SK-N-SH treated with all-trans-retinoic acid at 6 μM for 48 hours (cell line): ENCODE data around the gene KHDRBS2.
"Not testable (repeated sequence)": the region's sequence is repeated elsewhere in the genome, so short reads cannot be mapped to it uniquely, and the experiment has no call there.

Experiments
- CREB5 ChIP-seq: fragments of 250-450 bp; sonication (Bioruptor Pico); IDR thresholded peaks from 2 replicates; pipeline ENCODE4 v1.5.1; 2020; ENCODE audit warnings: low read depth, mild to moderate bottlenecking, moderate library complexity
- ESRRG ChIP-seq: fragments of 250-450 bp; sonication (Bioruptor Pico); IDR thresholded peaks from 2 replicates; pipeline ENCODE4 v1.6.1; 2021; ENCODE audit warnings: mild to moderate bottlenecking
- ISL1 ChIP-seq: fragments of 250-450 bp; sonication (Bioruptor Pico); IDR thresholded peaks from 2 replicates; pipeline ENCODE4 v2.1.2; 2022; ENCODE audit warnings: mild to moderate bottlenecking, moderate library complexity
- PATZ1 ChIP-seq: fragments of 250-450 bp; sonication (Bioruptor Pico); IDR thresholded peaks from 2 replicates; pipeline ENCODE4 v1.8.0; 2020; ENCODE audit warnings: mild to moderate bottlenecking, moderate library complexity, borderline replicate concordance
- POU6F1 ChIP-seq: fragments of 250-450 bp; sonication (Bioruptor Pico); IDR thresholded peaks from 2 replicates; pipeline ENCODE4 v1.8.0; 2021; ENCODE audit warnings: low read depth, mild to moderate bottlenecking, moderate library complexity, borderline replicate concordance
- PPARA ChIP-seq: fragments of 250-450 bp; sonication (Bioruptor Pico); IDR thresholded peaks from 2 replicates; pipeline ENCODE4 v1.5.0; 2020; ENCODE audit warnings: mild to moderate bottlenecking, borderline replicate concordance
- RARB ChIP-seq: fragments of 250-450 bp; sonication (Bioruptor Pico); IDR thresholded peaks from 2 replicates; pipeline ENCODE4 v1.8.0; 2021; ENCODE audit warnings: mild to moderate bottlenecking, moderate library complexity
- TCF4 ChIP-seq: fragments of 250-450 bp; sonication (Bioruptor Pico); IDR thresholded peaks from 2 replicates; pipeline ENCODE4 v1.8.0; 2021; ENCODE audit warnings: mild to moderate bottlenecking, moderate library complexity, borderline replicate concordance
- ZFP3 ChIP-seq: fragments of 250-450 bp; sonication (Bioruptor Pico); IDR thresholded peaks from 2 replicates; pipeline ENCODE4 v1.5.0; 2020; ENCODE audit warnings: mild to moderate bottlenecking, moderate library complexity
- ZNF565 ChIP-seq: fragments of 450-650 bp; formaldehyde crosslinking; conservative IDR thresholded peaks from 2 replicates; pipeline ENCODE4 v1.5.0; 2020; ENCODE audit warnings: low read depth, mild to moderate bottlenecking, moderate library complexity
- ZNF8 ChIP-seq: fragments of 450-650 bp; formaldehyde crosslinking; IDR thresholded peaks from 2 replicates; pipeline ENCODE4 v1.5.0; 2020; ENCODE audit warnings: mild to moderate bottlenecking, moderate library complexity

- not testable (repeated sequence) for TF ChIP-seq POU6F1 (CRISPR knock-in tag); ZNF565 (CRISPR knock-in tag); ZNF8; TCF4 (CRISPR knock-in tag); RARB (CRISPR knock-in tag); ISL1; ZFP3 (CRISPR knock-in tag); PATZ1 (CRISPR knock-in tag); CREB5; PPARA; ESRRG (CRISPR knock-in tag)
Measured at GRCh38 chr6:61769446-61769845, 516.6 kb downstream of the KHDRBS2 start.
